ENCODE results near the gene TPM4.

Gene TPM4

DNA sequence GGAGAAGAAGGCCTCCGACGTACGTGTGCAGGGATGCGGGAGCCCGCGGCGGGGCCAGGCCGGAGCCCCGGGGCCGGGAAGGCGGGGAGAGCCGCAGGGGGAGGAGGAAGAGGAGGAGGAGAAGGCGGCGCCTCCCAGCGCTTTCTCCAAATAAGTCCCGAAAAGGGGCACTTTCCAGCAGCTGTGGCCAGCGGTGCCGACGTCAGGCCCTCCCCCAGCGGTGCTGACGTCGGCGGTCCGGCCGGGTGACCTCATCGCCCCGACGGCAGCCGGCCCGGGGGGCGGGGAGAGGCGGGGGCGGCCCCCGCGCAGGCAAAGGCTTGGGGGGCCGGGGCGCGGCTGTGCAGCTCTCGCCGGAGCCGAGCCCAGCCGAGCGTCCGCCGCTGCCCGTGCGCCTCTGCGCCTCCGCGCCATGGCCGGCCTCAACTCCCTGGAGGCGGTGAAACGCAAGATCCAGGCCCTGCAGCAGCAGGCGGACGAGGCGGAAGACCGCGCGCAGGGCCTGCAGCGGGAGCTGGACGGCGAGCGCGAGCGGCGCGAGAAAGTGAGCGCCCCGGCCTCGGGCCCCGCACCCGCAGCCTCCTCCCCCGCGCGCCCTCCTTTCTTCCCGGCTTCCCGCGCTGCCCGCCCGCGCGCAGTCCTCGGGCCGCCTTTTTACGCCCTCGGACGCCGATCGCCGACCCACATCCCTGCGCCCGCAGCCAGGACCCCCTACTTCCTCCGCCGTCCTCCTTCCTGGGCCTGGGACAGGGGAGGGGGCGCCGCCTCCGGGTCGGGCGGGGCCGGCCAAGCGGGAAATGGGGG, at the start of gene TPM4:
TPM4 (plus strand) TSS at position 342 of the 804 bp plus-strand sequence; CDS start at position 413, 71 bp downstream.
- peak in 55 of 56 donors; percentile 17 to 92 (median 74) for DNase-seq

DNA sequence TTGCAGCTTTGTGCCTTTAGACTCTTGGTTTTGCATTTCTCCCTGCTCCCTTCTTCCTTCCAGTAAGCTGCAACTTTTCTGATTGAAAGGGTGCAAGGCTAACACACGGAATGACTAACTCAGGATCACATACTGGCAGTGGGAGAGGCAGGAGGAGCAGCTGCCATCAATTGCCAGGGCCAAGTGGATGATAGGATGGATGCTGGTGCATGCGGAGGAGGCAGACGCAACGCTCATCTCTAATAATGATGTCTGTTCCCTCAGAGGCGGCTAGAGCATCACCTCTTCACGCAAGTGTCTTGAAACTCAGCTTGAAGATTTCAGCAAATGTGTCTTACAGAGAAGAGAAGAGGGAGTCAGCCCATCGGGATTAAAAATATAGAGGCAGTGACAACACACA, 49.5 kb upstream of the TPM4 start:
- peak in 35 of 56 donors; percentile 4 to 84 (median 40) for DNase-seq

DNA sequence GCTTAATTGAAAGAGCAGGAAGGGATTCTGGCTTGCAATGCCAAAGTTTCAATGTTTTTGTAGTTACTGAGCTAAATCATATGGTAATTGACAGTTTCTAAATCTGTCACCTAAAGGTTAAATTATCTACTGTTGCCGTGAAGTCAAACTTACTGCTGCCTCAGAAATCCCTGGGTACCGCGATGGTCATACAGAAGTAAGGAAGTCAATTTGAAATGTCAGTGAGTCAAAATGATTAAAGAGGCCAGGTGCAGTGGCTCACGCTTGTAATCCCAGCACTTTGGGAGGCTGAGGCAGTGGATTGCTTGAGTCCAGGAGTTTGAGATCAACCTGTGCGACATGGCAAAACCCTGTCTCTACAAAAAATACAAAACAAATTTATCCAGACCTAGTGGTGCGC, 48.8 kb upstream of the TPM4 start:
- DNase-seq: no peak

DNA sequence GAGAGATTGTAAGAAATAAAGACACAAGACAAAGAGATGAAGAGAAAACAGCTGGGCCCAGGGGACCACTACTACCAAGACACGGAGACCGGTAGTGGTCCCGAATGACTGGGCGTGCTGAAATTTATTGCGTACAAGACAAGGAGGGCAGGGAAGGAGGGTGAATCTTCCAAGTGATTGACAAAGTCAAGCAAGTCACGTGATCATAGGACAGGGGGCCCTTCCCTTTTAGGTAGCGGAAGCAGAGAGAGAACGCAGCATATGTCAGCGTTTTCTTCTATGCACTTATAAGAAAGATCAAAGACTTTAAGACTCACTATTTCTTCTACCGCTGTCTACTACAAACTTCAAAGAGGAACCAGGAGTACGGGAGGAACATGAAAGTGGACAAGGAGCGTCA, 46.1 kb upstream of the TPM4 start:
- DNase-seq: peak in 1 of 56 donors; percentile 12

DNA sequence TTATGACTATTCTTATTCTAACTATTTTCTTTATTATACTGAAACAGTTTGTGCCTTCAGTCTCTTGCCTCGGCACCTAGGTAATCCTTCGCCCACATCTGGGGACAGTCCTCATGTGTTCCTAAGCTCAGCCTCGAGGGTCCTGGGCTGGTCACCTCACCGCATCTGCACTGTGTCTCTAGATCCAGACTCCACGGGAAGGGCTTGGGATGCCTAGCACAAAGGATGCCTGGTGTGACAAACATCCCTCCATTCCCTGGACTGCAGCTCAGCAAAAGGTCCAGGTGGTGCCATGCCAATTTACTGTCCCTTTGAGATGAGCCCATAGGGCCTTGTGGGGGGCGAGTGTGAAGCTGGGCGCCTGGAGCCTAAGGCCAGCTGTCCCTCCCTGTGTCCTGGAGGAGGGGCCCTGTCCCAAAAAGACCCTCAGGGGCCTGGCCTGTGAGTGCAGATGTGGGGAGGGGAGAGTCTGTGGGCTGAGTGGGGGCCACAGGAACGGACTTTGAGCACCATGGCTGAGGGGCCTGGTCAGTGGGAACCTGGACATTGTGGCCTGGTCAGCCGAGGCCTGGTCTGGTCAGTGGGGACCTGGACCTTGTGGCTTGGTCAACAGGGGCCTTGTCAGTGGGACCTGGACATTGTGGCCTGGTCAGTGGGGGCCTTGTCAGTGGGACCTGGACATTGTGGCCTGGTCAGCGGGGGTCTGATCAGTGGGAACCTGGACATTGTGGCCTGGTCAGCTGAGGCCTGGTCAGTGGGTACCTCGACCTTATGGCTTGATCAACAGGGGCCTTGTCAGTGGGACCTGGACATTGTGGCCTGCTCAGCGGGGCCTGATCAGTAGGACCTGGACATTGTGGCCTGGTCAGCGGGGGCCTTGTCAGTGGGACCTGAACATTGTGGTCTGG, 45.1 kb upstream of the TPM4 start:
- no peak for DNase-seq

DNA sequence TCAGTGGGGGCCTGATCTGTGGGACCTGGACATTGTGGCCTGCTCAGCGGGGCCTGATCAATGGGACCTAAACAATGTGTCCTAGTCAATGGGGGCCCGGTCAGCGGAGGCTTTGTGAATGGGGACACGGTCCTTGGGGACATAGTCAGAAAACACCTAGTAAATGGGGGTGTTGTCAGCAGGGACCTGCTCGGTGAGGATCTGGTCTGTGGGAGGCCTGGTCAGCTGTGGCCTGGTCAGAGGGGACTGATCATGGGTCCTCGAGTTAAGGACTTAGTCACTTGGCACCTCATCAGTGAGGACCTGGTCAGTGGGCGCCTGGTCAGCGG, 44.5 kb upstream of the TPM4 start:
- DNase-seq: no peak

DNA sequence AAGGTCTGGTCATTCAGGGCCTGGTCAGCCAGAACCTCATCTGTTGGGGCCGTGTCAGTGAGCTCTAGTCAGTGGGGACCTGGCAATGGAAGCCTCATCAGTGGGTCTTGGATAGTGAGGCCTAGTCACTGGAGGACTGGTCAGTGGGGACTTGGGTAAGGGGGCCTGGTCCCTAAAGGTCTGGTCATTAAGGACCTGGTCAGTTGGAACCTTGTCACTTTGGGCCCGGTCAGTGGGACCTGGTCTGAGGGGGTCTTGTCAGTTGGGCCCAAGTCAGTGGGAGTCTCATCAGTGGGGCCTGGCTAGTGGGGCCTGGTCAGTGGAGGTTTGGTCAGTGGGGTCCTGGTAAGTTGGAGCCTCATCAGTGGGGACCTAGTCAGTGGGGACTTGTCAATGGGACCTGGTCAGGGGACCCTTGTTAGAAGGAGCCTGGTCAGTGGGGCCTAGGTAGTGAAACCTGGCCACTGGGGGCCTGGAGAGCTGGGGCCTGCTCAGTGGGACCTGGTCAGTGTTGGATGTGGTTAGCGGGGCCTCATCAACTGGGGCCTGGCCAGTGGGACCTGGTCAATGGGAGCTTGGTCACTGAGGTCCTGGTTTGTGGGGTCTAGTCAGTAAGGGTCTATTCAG, 43.7 kb upstream of the TPM4 start:
- DNase-seq: no peak

DNA sequence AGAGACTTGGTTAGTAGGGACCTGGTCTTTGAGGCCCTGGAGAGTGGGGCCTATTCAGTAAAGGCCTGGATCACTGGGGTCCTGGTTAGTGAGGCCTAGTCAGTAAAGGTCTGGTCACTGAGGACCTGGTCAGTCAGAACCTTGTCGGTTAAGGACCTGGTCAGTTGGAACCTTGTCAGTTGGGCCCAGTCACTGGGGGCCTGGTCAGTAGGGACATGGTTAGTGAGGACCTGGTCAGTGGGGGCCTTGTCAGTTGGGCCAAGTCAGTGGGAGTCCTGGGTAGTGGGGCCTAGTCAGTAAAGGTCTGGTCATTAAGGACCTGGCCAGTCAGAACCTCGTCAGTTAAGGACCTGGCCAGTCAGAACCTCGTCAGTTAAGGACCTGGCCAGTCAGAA, 43.2 kb upstream of the TPM4 start:
- no peak for DNase-seq

DNA sequence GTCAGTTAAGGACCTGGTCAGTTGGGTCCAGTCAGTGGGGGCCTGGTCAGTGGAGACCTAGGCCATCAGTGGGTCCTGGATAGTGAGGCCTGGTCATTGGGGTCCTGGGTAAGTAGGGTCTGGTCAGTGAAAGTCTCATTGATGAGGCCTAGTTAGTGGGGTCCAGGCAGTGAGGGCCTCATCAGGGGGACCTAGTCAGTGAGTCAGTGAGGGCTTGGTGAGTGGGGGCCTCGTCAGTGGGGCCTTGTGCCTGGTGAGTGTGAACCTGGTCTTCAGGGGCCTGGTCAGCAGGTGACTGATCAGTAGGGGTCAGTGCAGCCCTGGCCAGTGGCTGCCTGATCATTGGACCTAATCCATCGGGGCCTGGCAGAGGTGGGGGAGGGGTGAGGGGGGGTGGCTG, 42.6 kb upstream of the TPM4 start:
- DNase-seq: no peak

DNA sequence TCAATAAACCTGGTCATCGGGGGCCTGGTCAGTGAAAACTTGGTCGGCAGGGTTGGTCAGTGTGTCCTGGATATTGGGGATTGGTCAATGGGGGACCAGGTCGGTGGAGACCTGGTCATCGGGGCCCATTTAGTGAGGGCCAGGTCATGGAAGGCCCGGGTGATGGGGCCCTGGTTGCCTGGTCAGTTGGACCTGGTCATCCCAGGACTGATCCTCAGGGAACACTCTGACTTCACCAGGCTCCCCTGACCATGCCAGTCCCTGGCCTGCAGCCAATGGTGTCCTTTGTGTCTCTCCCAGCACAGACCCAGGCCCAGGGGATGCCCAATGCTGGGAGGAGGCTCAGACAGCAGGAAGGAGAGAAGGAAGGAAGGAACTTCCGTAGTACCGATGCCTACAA, 42.1 kb upstream of the TPM4 start:
- no peak for DNase-seq

DNA sequence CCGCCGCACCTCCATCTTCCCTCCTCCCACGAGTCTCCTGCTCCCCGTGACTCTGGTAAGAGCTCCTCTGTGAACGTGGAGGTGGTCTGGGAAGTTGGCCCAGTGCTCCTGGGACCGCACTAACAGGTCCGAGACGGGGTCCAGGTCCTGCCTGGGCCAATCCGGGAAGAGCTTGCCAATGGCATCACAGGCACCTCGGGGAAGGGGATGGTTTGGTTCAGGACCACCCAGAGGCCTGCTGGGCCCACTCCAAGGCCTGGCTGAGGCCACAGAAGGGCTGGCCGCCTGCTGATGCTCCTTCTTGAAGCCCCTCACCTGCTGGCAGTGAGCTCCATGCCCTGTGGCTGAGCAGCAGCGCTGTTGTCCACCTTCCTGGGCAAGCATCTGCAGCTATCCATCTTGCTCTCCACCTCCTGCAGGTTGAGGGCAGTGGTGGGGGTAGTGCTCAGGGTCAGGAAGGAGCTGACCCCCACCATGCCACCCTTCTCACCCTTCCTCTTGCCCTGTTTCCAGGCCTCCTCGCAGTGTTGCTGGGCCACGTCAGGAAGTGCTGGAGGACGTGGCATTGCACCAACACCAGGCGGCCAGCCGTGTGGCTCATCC, 41.2 kb upstream of the TPM4 start:
- DNase-seq: no peak

DNA sequence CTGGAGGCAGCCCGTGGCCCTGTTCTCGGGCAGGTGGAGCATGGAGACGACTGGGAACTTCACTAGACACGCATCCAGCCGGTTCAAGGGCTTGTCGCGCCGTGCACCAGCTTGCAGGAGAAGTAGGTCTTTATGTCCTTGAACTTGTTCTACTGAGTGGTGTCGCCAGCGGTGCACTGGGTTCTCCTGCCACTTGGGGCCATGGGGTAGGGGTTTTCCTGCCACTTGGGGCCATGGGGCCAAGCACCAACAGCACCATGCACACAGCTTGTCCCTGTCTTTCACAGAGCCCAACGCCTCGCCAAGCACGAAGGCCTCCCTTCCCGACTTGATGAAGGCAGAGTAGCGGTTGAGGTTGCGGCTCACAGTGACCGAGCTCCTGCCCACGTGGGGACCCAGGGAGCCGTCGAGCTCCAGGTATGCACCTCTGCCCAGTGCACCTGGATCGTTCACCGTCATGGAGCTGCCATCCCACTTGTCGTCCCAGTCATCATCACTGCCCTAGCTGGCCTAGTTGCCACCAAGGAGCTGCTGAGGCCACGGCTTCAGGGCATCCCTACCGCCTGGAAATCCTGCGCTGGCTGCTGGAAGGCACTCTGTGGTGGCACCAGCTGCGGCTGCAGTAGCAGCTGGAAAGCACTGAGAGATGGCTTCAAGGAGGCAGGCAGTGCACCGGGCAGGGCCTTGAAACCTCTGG, 40.5 kb upstream of the TPM4 start:
- DNase-seq: no peak

DNA sequence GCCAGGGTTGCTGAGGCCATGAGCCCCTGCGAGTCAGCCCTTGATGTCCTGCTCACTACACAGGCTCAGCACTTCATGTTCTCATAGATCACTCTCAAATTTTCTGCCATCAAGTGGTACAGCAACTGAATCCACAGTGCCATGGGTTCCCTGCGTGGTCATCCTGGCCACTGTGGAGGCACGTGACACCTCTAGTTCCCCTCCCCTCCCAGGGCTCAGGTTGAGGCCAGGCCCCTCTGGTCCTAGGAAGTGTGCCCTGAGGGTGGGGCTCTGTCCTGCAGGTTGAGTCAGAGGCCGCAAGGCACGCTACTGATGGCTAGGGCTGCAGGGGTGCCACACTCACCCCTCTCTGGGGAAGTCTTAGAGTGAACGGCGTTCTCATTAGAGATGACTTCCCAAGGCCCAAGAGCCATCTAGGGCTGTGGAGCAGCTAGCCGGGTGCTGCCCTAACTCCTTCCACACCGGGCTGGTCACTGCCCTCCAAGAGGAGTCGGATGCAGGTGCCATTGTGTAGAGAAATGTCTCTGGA, 39.8 kb upstream of the TPM4 start:
- no peak for DNase-seq

DNA sequence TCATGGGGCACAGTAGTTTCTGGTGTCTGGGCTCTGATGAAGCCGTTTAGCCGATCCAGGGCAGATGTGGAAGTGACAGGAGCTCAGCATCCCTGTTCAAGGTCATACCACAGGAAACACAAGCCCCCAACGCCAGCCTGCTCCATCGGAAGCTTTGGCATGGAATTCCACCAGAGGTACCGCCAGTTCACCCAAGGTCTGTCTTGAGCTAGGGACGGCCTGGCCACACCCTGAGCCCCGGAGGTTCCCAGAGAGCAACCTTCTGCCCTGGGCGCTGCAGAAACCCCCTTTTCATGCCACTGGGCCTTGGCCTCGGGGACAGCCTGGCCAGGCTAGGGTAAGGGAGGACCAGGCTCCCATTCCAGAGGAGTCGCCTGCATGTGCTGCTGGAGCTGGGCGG, 39.4 kb upstream of the TPM4 start:
- DNase-seq: no peak

DNA sequence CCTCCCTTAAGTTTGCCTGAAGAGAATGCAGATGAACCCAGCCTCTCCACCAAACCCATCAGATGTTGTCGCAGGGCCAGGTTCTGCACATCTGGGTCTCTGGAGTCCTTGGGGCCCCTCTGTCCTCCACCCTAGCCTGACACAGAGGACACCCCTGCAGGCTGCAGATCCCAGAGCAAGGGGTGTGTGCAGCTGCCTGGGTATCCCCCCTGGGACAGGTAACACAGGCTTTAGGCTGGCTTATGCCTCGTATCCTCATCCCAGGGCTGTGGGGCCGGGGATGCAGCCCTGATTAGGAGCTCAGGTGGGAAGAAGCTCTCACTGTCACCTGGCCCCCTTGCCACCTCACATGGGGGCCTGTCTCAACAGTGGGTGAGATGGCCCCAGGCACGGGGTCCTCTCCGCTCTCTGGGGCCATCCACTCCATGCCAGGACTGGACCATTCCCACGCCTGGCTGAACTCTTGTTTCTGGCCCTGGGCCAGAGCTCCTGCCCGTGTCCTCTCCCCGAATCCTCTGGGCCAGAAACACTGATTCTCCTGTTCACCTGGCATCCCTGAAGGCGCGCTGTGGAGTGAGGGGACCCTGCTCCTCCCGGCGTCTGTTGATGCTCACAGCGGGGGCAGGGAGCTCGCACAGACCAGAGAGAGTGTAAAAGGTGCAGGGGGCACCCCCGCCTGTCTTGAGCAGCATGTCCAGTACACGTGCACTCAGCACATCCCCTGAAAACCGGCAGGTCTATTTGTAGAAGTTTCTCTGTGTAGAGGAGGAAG, 38.7 kb upstream of the TPM4 start:
- DNase-seq: no peak

DNA sequence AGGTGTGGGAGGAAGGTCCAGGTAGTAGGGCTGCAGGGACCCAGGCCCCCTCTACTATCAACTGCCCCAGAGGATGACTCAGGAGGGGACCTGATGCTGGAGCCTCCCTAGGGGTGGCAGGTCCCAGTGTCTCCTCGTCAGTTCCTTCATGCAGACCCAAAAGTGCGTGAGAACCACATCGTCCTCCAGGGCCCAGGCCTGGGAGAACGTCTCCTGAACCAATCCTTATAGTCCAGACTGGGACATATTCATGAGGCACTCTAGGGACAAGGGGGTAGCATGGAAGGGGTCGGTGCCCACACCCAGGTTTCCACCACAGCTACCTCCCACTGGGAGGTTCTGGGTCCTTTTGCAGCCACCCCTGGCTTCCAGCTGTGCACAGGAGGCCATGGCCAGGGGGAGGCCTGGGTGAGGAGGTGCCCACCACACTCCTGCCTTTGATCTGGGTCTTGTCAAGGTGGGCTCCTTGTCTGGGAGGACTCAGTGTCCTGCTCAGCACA, 38.0 kb upstream of the TPM4 start:
- no peak for DNase-seq

DNA sequence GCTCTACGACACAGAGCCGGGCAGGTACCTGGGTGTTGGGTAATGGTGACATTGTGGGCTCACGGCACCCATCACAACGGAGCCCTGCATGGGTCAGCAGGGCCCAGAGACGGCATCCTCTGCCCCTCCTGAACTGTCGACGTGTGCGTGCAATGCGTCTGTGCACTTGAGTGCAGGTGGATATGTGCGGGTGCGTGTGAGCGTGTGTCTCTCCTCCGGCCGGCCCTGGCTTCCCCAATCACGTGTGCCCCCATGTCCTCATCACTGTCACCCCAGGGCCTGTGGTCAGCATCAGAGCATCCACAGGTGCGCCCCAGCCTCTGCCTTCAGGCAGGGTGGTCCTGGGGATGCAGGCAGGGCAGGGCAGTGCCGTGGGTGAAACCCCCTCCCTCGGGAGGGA, 37.2 kb upstream of the TPM4 start:
- DNase-seq: no peak

DNA sequence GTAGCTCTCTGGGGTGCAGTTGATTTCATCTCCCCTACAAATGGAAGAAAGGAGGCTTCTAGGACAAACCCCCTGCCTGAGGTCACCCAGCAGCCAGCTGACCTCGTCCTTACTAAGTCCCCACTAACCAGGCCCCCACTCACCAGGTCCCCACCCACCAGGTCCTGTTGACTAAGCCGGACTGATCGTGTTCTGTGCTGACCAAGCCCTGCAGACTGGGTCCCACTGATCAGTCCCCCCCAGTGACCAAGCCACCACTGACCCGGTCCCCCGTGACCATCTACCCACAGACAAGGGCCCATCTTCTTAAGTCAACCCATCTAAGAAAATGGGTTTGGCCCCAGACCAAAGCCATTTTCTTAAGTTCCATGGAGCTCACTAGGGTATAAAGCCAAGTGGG, 36.8 kb upstream of the TPM4 start:
- no peak for DNase-seq

DNA sequence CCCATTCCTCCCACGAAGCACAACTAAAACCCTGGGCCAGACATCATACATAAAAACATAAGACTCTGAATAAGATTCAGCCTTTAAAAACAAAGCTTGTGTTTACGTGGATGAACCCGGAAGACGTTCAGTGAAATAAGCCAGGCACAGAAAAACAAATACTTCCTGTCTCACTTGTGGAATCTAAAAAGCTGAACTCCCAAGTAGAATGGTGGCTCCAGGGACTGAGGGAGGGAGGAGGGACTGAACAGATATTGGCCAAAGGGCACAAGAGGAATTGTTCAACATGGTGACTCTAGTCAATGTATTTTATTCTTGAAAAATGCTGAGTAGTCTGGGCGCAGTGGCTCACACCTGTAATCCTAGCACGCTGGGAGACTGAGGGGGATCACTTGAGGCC, 35.7 kb upstream of the TPM4 start:
- no peak for DNase-seq
